ENCODE measurements around the gene VPS35L.

VPS35L gene

GRCh38 chr16:19708296-19709205 is 153.0 kb downstream of the VPS35L start:
- Histone ChIP-seq H4K91ac (ENCODE audit: low read depth, low read length) (no peak overlapping the region), H2BK12ac (ENCODE audit: low read length) (no peak overlapping the region), H2BK120ac (ENCODE audit: insufficient read depth, low read length, poor library complexity) (no peak overlapping the region), H2BK5ac (ENCODE audit: low read depth, low read length, poor library complexity) (no peak overlapping the region), H3K4me2 (ENCODE audit: low read length) (no peak overlapping the region), H3K14ac (ENCODE audit: low read length) (no peak overlapping the region), H3K36me3 (ENCODE audit: control insufficient read depth in 1 of 2, insufficient read depth in 2 of 2, low read length in 2 of 2) (peaks cover 62 to 68% of the 10 kb centered on the region in 2 experiments), H3K27ac (ENCODE audit: low read depth, low read length) (no peak overlapping the region), H2AFZ (ENCODE audit: insufficient read depth, low read length, poor library complexity) (no peak overlapping the region), H3K9ac (ENCODE audit: low read length) (no peak overlapping the region), H3K27me3 (ENCODE audit: insufficient read depth, low read length) (no peaks in the 10 kb centered on the region), H3K4ac (ENCODE audit: low read depth, low read length) (no peak overlapping the region), H3K79me1 (ENCODE audit: low read length) (peaks cover 3% of the 10 kb centered on the region), H4K8ac (ENCODE audit: low read depth, low read length) (no peak overlapping the region), H3K4me3 (ENCODE audit: low read depth, low read length) (no peak overlapping the region), H3K79me2 (ENCODE audit: control insufficient read depth, insufficient read depth, low read length, poor library complexity) (no peaks in the 10 kb centered on the region), H3K9me3 (ENCODE audit: insufficient read depth, low read depth, low read length) (no peaks in the 10 kb centered on the region), H3K4me1 (ENCODE audit: control insufficient read depth in 1 of 2, insufficient read depth in 2 of 2, low read length in 2 of 2) (peaks cover 14% of the 10 kb centered on the region in 2 experiments), H3K23ac (ENCODE audit: low read length) (no peak overlapping the region), H4K12ac (ENCODE audit: low read depth, low read length) (no peak overlapping the region), H3K18ac (ENCODE audit: low read length) (no peak overlapping the region), H2AK5ac (ENCODE audit: low read length) (peak overlapping the region; percentile 19)
- no peak for DNase-seq
- WGBS (ENCODE audit: extremely low coverage, insufficient coverage, insufficient read length) = no CpG with 5 or more reads among the region's 18 CpGs

GRCh38 chr16:19709381-19710136 is 154.1 kb downstream of the VPS35L start:
- Histone ChIP-seq H3K27me3 (ENCODE audit: insufficient read depth, low read length) (no peaks in the 10 kb centered on the region), H3K4me3 (ENCODE audit: low read depth, low read length) (no peak overlapping the region), H4K12ac (ENCODE audit: low read depth, low read length) (no peak overlapping the region), H4K8ac (ENCODE audit: low read depth, low read length) (no peak overlapping the region), H3K4me1 (ENCODE audit: control insufficient read depth in 1 of 2, insufficient read depth in 2 of 2, low read length in 2 of 2) (peaks cover 10% of the 10 kb centered on the region in 2 experiments), H3K79me2 (ENCODE audit: control insufficient read depth, insufficient read depth, low read length, poor library complexity) (no peaks in the 10 kb centered on the region), H3K79me1 (ENCODE audit: low read length) (peaks cover 3% of the 10 kb centered on the region), H3K4me2 (ENCODE audit: low read length) (no peak overlapping the region), H3K9ac (ENCODE audit: low read length) (no peak overlapping the region), H2AK5ac (ENCODE audit: low read length) (no peak overlapping the region), H2BK5ac (ENCODE audit: low read depth, low read length, poor library complexity) (no peak overlapping the region), H3K9me3 (ENCODE audit: insufficient read depth, low read depth, low read length) (no peaks in the 10 kb centered on the region), H4K91ac (ENCODE audit: low read depth, low read length) (no peak overlapping the region), H3K18ac (ENCODE audit: low read length) (peak overlapping the region; percentile 18), H2AFZ (ENCODE audit: insufficient read depth, low read length, poor library complexity) (no peak overlapping the region), H3K36me3 (ENCODE audit: control insufficient read depth in 1 of 2, insufficient read depth in 2 of 2, low read length in 2 of 2) (peaks cover 60 to 67% of the 10 kb centered on the region in 2 experiments), H2BK120ac (ENCODE audit: insufficient read depth, low read length, poor library complexity) (no peak overlapping the region), H3K14ac (ENCODE audit: low read length) (no peak overlapping the region), H3K27ac (ENCODE audit: low read depth, low read length) (no peak overlapping the region), H3K4ac (ENCODE audit: low read depth, low read length) (no peak overlapping the region), H3K23ac (ENCODE audit: low read length) (no peak overlapping the region), H2BK12ac (ENCODE audit: low read length) (no peak overlapping the region)
- WGBS (ENCODE audit: extremely low coverage, insufficient coverage, insufficient read length) = no CpG with 5 or more reads among the region's 22 CpGs
- DNase-seq = no peak

GRCh38 chr16:19710191-19710908 is 154.8 kb downstream of the VPS35L start:
- H4K12ac ChIP-seq (ENCODE audit: low read depth, low read length) = no peak overlapping the region
- H3K23ac ChIP-seq (ENCODE audit: low read length) = no peak overlapping the region
- H3K36me3 ChIP-seq (ENCODE audit: control insufficient read depth in 1 of 2, insufficient read depth in 2 of 2, low read length in 2 of 2) = peaks cover 54 to 61% of the 10 kb centered on the region in 2 experiments
- H3K79me1 ChIP-seq (ENCODE audit: low read length) = no peaks in the 10 kb centered on the region
- H3K9ac ChIP-seq (ENCODE audit: low read length) = no peak overlapping the region
- H3K9me3 ChIP-seq (ENCODE audit: insufficient read depth, low read depth, low read length) = no peaks in the 10 kb centered on the region
- H3K27me3 ChIP-seq (ENCODE audit: insufficient read depth, low read length) = no peaks in the 10 kb centered on the region
- H4K91ac ChIP-seq (ENCODE audit: low read depth, low read length) = no peak overlapping the region
- H2BK12ac ChIP-seq (ENCODE audit: low read length) = no peak overlapping the region
- no peak overlapping the region for H2BK5ac ChIP-seq (ENCODE audit: low read depth, low read length, poor library complexity)
- H2AK5ac ChIP-seq (ENCODE audit: low read length) = no peak overlapping the region
- no peak overlapping the region for H4K8ac ChIP-seq (ENCODE audit: low read depth, low read length)
- H3K4me2 ChIP-seq (ENCODE audit: low read length) = no peak overlapping the region
- H3K79me2 ChIP-seq (ENCODE audit: control insufficient read depth, insufficient read depth, low read length, poor library complexity) = no peaks in the 10 kb centered on the region
- no peak overlapping the region for H2AFZ ChIP-seq (ENCODE audit: insufficient read depth, low read length, poor library complexity)
- no peak overlapping the region for H3K4ac ChIP-seq (ENCODE audit: low read depth, low read length)
- no peak overlapping the region for H3K14ac ChIP-seq (ENCODE audit: low read length)
- H3K27ac ChIP-seq (ENCODE audit: low read depth, low read length) = no peak overlapping the region
- H2BK120ac ChIP-seq (ENCODE audit: insufficient read depth, low read length, poor library complexity) = no peak overlapping the region
- no CpG with 5 or more reads among the region's 23 CpGs for WGBS (ENCODE audit: extremely low coverage, insufficient coverage, insufficient read length)
- H3K4me3 ChIP-seq (ENCODE audit: low read depth, low read length) = no peak overlapping the region
- peaks cover 3% of the 10 kb centered on the region in 2 experiments for H3K4me1 ChIP-seq (ENCODE audit: control insufficient read depth in 1 of 2, insufficient read depth in 2 of 2, low read length in 2 of 2)
- H3K18ac ChIP-seq (ENCODE audit: low read length) = no peak overlapping the region
- no peak for DNase-seq

DNA sequence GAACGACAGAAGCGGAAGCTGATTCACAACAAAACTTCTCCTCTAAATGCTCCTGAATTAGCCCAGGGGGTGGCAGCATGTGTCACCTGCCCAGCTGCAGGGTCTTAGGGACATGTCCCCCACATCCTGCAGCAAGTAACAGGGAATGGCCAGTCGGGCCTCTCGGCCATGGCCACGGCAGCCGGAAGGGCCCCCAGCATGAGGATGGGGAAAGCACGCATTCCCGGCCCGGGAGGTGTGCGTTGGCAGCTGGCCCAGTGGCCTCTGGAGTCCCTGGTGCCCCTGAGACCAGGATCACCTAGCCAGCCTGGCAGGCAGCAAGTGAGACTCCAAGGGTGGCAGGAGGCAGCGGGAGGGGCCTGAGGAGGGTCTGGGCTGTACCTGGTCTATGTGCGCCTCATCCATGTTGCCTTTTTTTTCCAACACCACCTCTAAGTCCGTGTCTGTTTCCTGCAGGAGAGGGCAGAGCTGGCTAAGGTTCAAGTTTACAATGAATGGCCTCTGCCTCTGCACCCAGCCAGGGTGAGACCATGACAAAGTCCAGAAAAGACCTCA is 155.6 kb downstream of the VPS35L start:
- Histone ChIP-seq H3K36me3 (ENCODE audit: control insufficient read depth in 1 of 2, insufficient read depth in 2 of 2, low read length in 2 of 2) (peaks cover 48 to 55% of the 10 kb centered on the region in 2 experiments), H3K79me2 (ENCODE audit: control insufficient read depth, insufficient read depth, low read length, poor library complexity) (no peaks in the 10 kb centered on the region), H2BK12ac (ENCODE audit: low read length) (no peak overlapping the region), H3K79me1 (ENCODE audit: low read length) (no peaks in the 10 kb centered on the region), H2AK5ac (ENCODE audit: low read length) (no peak overlapping the region), H4K12ac (ENCODE audit: low read depth, low read length) (no peak overlapping the region), H4K91ac (ENCODE audit: low read depth, low read length) (no peak overlapping the region), H2BK5ac (ENCODE audit: low read depth, low read length, poor library complexity) (no peak overlapping the region), H3K27me3 (ENCODE audit: insufficient read depth, low read length) (no peaks in the 10 kb centered on the region), H3K4me3 (ENCODE audit: low read depth, low read length) (no peak overlapping the region), H3K14ac (ENCODE audit: low read length) (no peak overlapping the region), H2BK120ac (ENCODE audit: insufficient read depth, low read length, poor library complexity) (no peak overlapping the region), H3K23ac (ENCODE audit: low read length) (no peak overlapping the region), H4K8ac (ENCODE audit: low read depth, low read length) (no peak overlapping the region), H3K9me3 (ENCODE audit: insufficient read depth, low read depth, low read length) (no peaks in the 10 kb centered on the region), H3K9ac (ENCODE audit: low read length) (no peak overlapping the region), H2AFZ (ENCODE audit: insufficient read depth, low read length, poor library complexity) (no peak overlapping the region), H3K27ac (ENCODE audit: low read depth, low read length) (no peak overlapping the region), H3K4me1 (ENCODE audit: control insufficient read depth in 1 of 2, insufficient read depth in 2 of 2, low read length in 2 of 2) (peaks cover 5% of the 10 kb centered on the region in 2 experiments), H3K18ac (ENCODE audit: low read length) (no peak overlapping the region), H3K4ac (ENCODE audit: low read depth, low read length) (no peak overlapping the region), H3K4me2 (ENCODE audit: low read length) (no peak overlapping the region)
- WGBS (ENCODE audit: extremely low coverage, insufficient coverage, insufficient read length) = no CpG with 5 or more reads among the region's 13 CpGs
- DNase-seq = no peak
